WI38 (cell line): ENCODE measurements around the gene SNX32.

Experiments
- H3K4me3 ChIP-seq: 2 replicates; pipeline ENCODE4 v1.5.1; 2011; ENCODE audit warnings: low read depth, mild to moderate bottlenecking, control low read depth, low read length
- CTCF ChIP-seq: IDR thresholded peaks from 2 replicates; pipeline ENCODE4 v1.5.1; 2012; ENCODE audit warnings: low read depth, mild to moderate bottlenecking, control low read depth, low read length

Gene SNX32

GRCh38 chr11:65895482-65895981 lies 61.8 kb downstream of the SNX32 start:
- peak overlapping the region; percentile 93 for H3K4me3 ChIP-seq
- no peak for TF ChIP-seq CTCF

GRCh38 chr11:65896034-65896999 lies 62.6 kb downstream of the SNX32 start:
- TF ChIP-seq CTCF = no peak
- peak overlapping the region; percentile 93 for H3K4me3 ChIP-seq

- peak overlapping the region; percentile 93 for H3K4me3 ChIP-seq
- no peak for TF ChIP-seq CTCF
Measured at GRCh38 chr11:65897020-65897471, 63.3 kb downstream of the SNX32 start.

- no peak for TF ChIP-seq CTCF
- H3K4me3 ChIP-seq = peak overlapping the region; percentile 93
Measured at GRCh38 chr11:65898656-65899355, 65.0 kb downstream of the SNX32 start.

GRCh38 chr11:65899356-65900124 lies 65.8 kb downstream of the SNX32 start:
- peak overlapping the region; percentile 93 for H3K4me3 ChIP-seq
- no peak for TF ChIP-seq CTCF

- TF ChIP-seq CTCF = no peak
- H3K4me3 ChIP-seq = peak within 1 kb of the TSS; percentile 93
Measured at GRCh38 chr11:65900125-65900898, 66.5 kb downstream of the SNX32 start, which contains the start of gene FOSL1. Gene FOSL1 (minus strand): TSS chr11:65900388. CDS start chr11:65900339, 49 bp downstream.
